ENCODE data around the gene MAMSTR.

Gene MAMSTR

DNA sequence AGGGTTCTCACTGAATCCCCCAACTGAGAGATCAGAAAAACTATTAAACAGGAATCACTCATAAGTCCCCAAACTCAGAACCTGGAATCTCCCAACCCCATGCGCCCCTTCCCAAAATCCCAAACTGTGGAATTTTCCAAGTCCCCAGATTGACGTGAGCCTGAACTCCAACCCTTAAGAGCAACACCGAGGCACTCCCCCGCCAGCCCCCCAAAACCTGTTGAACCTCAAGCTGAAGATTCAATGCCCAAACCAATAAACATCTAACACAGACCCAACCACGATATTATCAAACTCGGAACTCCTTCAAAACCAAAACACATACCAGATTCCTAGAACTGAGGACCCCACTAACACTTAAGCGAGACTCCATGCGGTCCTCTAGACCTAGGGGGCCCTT is 26.6 kb upstream of the MAMSTR start:
- no peak for DNase-seq

DNA sequence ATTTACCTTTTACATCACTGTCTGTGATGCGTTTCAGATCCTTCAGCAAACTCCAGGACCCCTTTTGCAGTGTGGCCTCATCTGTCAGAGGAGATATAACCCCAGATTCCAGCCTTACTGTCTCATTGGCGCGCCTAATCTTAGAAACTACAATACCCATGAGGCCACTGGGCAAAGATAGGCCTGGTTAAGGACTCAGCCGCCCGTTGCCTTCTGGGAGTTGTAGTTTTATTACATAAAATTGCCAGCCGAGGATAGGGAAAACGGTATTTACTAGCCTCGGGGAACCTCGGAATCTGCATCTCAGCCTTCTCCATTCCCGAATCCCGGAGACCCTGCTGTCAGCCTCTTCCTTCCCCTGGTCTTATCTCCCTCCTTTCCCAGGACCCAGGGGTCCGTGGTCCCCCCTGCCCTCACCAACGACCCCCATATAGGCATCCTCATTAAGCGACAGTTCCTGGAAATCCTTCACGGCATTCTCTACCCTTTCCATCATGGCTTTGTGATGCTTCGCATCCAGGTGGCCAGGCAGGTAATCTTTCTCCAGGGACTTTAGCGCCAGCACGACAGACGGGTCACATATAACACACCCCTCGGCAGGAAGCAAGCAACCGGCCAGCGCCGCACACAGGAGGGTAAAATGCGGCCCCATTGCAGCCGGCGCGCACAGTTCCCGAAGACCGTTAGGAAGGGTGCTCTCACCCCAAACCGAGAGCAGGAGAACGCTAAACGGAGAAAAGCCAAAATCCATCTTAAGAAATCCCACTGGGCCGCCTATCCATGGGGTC is 25.9 kb upstream of the MAMSTR start:
- DNase-seq = peak; percentile 45

GRCh38 chr19:48742096-48742495 is 22.6 kb upstream of the MAMSTR start:
- no peak for DNase-seq

GRCh38 chr19:48741129-48741999 is 21.8 kb upstream of the MAMSTR start:
- DNase-seq = no peak

GRCh38 chr19:48740164-48740972 is 20.8 kb upstream of the MAMSTR start, which contains the start of gene RASIP1:
TSS of gene RASIP1 (minus strand) at chr19:48740610. CDS start at chr19:48740282, 328 bp downstream.
- peak; percentile 18 for DNase-seq

DNA sequence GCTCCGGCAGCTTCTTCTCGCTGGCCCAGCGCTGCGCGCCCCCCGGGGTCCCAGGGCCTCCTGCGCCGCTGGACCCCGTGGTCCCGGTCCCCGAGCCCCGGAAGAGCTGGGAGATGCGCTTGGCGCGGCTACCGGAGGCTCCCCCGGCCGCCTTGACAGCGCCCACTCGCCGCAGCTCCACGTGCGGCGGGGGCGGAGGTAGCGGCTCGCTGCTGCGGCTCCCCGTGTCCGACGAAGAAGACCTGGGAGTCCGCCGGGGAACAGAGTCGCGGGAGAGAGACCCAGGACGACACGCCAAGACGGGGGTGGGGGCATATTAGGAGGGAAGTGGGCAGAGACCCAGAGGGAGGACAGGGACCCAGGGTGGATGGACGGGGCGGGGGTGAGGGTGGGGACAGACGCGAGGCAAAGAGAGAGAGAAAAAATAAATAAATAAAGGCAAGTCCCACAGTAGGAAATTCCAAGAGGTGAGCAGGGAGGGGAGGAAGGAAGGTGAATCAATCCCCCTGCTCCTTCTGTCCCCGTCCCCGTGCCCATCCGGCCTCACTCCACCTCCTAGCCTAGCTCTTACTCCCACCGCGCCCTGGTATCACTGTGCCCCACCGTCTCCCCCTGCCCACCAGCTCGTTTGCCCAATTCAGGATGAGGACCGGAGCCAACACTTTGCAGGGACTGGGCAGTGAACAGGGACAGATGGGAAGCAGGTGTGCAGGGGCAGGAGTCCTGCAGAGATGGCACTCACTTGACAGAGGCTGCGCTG is 20.1 kb upstream of the MAMSTR start:
- no peak for DNase-seq

- peak; percentile 93 for DNase-seq
Measured at GRCh38 chr19:48738557-48739403, 19.3 kb upstream of the MAMSTR start.

DNA sequence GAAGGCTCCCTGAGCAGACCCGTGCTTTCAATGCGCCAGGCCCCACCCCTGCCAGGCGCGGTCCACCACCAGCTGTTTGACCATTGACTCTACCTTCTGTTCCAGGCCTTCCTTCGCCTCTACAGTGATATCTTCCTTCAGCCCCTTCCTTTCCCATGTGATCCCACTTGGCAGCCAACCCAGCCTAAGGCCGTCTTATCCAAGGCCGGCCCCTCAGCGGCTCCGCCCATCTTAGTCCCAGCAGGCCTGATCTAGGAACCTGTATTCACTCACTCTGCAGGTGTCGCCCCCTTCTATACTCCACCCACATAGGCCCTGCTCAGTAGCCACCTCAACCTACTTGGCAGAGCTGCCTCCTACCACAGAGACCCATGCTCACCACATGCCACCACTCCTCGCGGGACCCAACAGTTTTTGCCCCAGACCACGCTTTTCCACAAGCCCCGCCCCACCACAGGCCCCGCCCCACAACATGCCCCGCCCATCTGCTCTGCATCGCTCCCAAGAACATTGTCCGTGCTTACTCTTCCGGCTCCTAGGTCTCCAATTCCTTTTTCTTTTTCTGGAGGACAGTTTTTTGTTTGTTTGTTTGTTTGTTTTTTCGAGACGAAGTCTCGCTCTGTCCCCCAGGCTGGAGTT is 18.0 kb upstream of the MAMSTR start:
- DNase-seq = no peak

- no peak for DNase-seq
Measured at GRCh38 chr19:48735031-48735615, 15.6 kb upstream of the MAMSTR start.

DNA sequence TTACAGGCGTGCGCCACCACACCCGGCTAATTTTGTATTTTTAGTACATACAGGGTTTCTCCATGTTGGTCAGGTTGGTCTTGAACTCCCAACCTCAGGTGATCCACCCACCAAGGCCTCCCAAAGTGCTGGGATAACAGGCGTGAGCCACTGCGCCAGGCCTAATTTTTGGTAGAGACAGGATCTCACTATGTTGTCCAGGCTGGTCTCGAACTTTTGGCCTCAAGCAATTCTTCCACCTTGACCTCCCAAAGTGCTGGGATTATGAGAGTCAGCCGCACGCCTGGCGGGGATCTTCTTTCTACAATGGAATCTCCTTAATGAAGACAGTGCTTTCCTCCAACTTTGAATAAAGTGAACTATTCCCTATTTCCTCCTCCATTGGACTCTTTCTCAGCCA is 15.1 kb upstream of the MAMSTR start:
- DNase-seq = no peak

- DNase-seq = no peak
Measured at GRCh38 chr19:48731452-48731851, 11.9 kb upstream of the MAMSTR start.

DNA sequence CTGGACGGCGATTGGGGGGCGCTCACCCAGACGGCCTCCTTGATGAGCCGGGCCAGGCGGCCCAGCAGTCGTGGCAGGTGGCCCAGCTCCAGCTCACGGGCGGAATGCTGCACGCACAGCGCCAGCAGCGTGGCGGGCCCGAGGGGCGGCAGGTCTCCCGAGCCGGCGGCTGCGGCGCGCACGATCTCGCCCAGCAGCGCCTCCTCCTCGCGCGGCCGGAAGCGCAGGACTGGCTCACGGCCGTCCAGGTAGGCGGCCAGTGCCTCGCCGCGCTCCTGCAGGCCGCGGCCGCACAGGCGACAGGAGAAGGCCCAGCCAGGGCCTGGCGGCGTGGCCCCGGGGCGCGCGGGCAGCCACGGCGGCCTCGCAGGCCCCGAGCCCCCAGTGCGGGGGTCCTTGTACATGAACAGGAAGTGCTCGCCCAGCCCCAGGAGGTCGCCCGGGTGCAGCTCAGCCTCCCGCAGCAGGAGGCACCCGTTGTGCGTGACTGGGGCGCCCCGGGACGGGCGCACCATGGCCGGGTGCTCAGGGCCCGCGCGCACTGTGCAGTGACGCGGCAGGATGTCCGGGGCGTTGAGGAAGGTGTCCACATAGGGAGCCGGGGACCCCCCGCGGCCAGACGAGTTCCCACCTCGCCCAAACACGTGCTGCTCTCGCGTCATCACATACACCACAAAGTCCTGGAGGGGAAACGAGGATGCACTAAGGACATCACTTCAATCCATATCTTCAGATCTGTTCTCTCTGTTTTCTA is 9.6 kb upstream of the MAMSTR start:
- no peak for DNase-seq

GRCh38 chr19:48726556-48726955 is 7.0 kb upstream of the MAMSTR start:
- DNase-seq = no peak

DNA sequence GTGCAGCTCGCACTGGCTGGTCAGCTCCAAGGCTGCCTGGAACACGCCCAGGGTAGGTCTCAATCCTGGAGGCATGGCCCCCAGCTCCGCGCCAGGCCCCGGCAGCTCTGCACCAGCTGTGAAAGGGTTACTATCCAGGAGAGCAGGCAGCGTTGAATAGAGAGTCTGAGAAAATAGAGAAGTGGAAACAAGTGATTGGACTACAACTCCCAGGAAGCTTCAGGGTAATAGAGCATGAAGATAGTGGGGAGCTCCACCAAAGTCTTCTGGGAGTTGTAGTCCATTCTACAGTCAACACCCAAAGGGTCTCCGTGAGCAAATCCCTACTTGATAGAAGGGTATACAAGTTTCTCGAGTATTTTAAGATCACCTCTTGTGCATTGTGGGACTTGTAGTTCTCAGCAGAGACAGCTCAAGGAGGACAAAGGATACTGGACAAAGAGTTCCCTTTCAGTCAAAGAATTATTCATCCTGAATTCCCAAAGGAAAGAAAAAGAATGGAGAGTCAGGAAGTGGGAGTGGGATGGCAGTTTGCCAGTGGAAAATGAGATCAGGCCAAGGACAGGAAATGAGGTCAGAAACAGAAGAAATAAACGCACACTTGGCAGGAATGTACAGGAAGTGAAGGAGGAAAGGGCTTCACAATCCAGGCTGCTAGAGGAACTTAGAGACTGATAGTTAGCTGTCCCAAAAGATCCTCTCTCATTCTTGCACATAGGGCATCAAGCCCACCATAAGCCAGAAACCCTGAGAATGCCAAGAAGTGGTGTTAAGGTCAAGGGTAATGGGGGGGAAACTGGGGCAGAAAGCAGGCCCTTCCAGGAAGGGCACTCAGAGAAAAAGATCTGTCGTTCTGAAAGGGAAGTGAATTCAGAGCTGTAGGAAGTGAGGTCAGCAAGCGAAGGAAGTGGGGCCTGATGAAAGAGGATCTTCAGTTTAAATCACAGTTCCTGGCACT is 5.5 kb upstream of the MAMSTR start:
- DNase-seq = peak; percentile 52

DNA sequence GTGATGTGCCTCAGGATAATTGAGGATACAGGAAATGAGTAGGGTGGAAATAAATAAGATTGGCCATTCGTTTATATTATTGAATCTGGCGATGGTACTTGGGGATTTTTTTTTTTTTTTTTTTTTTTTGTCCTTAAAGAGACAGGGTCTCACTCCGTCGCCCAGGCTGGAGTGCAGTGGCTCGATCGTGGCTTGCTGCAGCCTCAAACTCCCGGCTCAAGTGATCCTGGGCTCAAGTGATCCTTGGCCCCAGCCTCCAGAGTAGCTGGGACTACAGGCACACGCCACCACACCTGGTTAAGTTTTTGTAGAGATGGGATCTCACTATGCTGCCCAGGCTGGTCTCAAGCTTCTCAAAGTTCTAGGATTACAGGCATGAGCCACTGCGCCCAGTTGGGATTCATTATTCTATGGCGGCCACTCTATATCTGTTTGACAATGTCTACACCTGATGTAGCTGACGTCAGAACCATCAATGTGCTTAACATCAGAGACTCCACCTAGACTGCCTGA is 2.7 kb upstream of the MAMSTR start:
- DNase-seq = no peak

- peak; percentile 98 for DNase-seq
Measured at GRCh38 chr19:48720613-48721296, 1.2 kb upstream of the MAMSTR start.

DNA sequence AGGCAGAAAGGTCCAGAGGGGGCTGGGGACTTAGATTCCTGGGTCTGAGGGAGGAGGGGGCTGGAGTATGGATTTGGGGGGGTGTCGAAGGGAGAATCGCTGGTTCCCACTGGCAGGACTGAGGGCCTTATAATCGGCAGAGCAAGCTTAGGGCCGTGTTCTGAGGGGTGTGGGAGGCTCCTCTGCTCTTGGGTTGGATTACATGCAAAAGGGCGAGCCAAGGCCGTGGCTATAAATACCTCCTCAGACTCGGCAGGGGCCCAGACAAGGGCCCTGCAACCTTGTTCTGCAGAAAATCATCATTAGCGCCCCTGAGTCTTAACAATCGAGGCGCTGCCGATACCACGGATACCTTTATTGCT is 707 bp upstream of the MAMSTR start:
- no peak for DNase-seq

Measured in COR-L47 (cell line).